ENCODE data around the gene E2F1.
"Not testable (repeated sequence)": the region's sequence is repeated elsewhere in the genome, so short reads cannot be mapped to it uniquely, and the experiment has no call there.

Gene E2F1

GRCh38 chr20:33635341-33635740, 50.8 kb downstream of the E2F1 start:
- DNase-seq = no peak

GRCh38 chr20:33631910-33632309, 54.3 kb downstream of the E2F1 start:
- not testable (repeated sequence) for DNase-seq

- no peak for DNase-seq
Observed at GRCh38 chr20:33630507-33630906, 55.7 kb downstream of the E2F1 start.

- no peak for DNase-seq
Observed at GRCh38 chr20:33629979-33630378, 56.2 kb downstream of the E2F1 start.

GRCh38 chr20:33629533-33629932, 56.7 kb downstream of the E2F1 start:
- DNase-seq = no peak

- no peak for DNase-seq
Observed at GRCh38 chr20:33627577-33628216, 58.5 kb downstream of the E2F1 start.

- no peak for DNase-seq
Observed at GRCh38 chr20:33626190-33626589, 60.0 kb downstream of the E2F1 start.
